HepG2 (cell line): ENCODE measurements around the gene UTP4. TPM values are rescaled to one million over a fixed set of nuclear protein-coding genes. Genes with fewer than 3 reads are reported as not detected.

Experiments used
- ADNP ChIP-seq: sonication (generic); formaldehyde crosslinking; IDR thresholded peaks from 2 replicates; pipeline ENCODE4 v1.4.0; 2020; ENCODE audit warnings: missing genetic modification reagents
- ATF7-NPFF ChIP-seq: sonication (generic); formaldehyde crosslinking; IDR thresholded peaks from 2 replicates; pipeline ENCODE4 v1.8.1; 2023; ENCODE audit warnings: mild to moderate bottlenecking, low read depth, missing genetic modification reagents, moderate library complexity
- CBX1 ChIP-seq: IDR thresholded peaks from one replicate; pipeline ENCODE4 v1.6.1; 2016; ENCODE audit warnings: antibody characterized with exemption, low read depth
- EZH2 ChIP-seq: conservative IDR thresholded peaks from 2 replicates; pipeline ENCODE4 v1.6.1; 2012; ENCODE audit warnings: mild to moderate bottlenecking, low read depth, low read length, moderate library complexity
- GABPB1 ChIP-seq: IDR thresholded peaks from 2 replicates; pipeline ENCODE4 v1.6.1; 2016; ENCODE audit warnings: mild to moderate bottlenecking, missing genetic modification reagents, moderate library complexity, missing compliant biosample characterization
- MBNL3 ChIP-seq: fragments of 250-450 bp; sonication (Bioruptor Pico); conservative IDR thresholded peaks from 2 replicates; pipeline ENCODE4 v1.8.0; 2022; ENCODE audit warnings: mild to moderate bottlenecking, inconsistent platforms
- MIER3 ChIP-seq: IDR thresholded peaks from 2 replicates; pipeline ENCODE4 v1.6.1; 2016; ENCODE audit warnings: missing compliant biosample characterization, borderline replicate concordance
- MTF2 ChIP-seq: sonication (generic); formaldehyde crosslinking; IDR thresholded peaks from 2 replicates; pipeline ENCODE4 v1.5.0; 2020; ENCODE audit warnings: missing genetic modification reagents, borderline replicate concordance
- NPAS2 ChIP-seq: sonication (generic); formaldehyde crosslinking; IDR thresholded peaks from 2 replicates; pipeline ENCODE4 v1.8.0; 2022; ENCODE audit warnings: mild to moderate bottlenecking, missing genetic modification reagents, borderline replicate concordance
- NR3C1 ChIP-seq: sonication (generic); formaldehyde crosslinking; IDR thresholded peaks from 2 replicates; pipeline ENCODE4 v1.4.0; 2020; ENCODE audit warnings: missing genetic modification reagents
- PAX8 ChIP-seq: sonication (generic); formaldehyde crosslinking; IDR thresholded peaks from 2 replicates; pipeline ENCODE4 v1.8.0; 2022; ENCODE audit warnings: mild to moderate bottlenecking, missing genetic modification reagents, borderline replicate concordance
- RFXANK ChIP-seq: IDR thresholded peaks from 2 replicates; pipeline ENCODE4 v1.6.1; 2016
- SUZ12 ChIP-seq: fragments of 150-350 bp; IDR thresholded peaks from 2 replicates; pipeline ENCODE4 v1.6.1; 2014; ENCODE audit warnings: low read depth, low read length
- WIZ ChIP-seq: sonication (generic); formaldehyde crosslinking; IDR thresholded peaks from 2 replicates; pipeline ENCODE4 v1.5.1; 2020; ENCODE audit warnings: mild to moderate bottlenecking, missing genetic modification reagents
- ZBTB1 ChIP-seq: sonication (generic); formaldehyde crosslinking; IDR thresholded peaks from 2 replicates; pipeline ENCODE4 v1.4.0; 2020; ENCODE audit warnings: missing genetic modification reagents, borderline replicate concordance
- ZNF160 ChIP-seq: sonication (generic); formaldehyde crosslinking; IDR thresholded peaks from 2 replicates; pipeline ENCODE4 v1.8.0; 2022; ENCODE audit warnings: mild to moderate bottlenecking, inconsistent platforms, missing genetic modification reagents
- ZNF75D ChIP-seq: sonication (generic); formaldehyde crosslinking; IDR thresholded peaks from 2 replicates; pipeline ENCODE4 v1.8.1; 2023; ENCODE audit warnings: missing genetic modification reagents, mild to moderate bottlenecking, borderline replicate concordance
- ZNF776 ChIP-seq: sonication (generic); formaldehyde crosslinking; IDR thresholded peaks from 2 replicates; pipeline ENCODE4 v1.4.0; 2020; ENCODE audit warnings: mild to moderate bottlenecking, missing genetic modification reagents
- ZNF780A ChIP-seq: sonication (generic); formaldehyde crosslinking; IDR thresholded peaks from 2 replicates; pipeline ENCODE4 v1.8.0; 2022; ENCODE audit warnings: mild to moderate bottlenecking, missing genetic modification reagents, moderate library complexity
- ZNF841 ChIP-seq: sonication (generic); formaldehyde crosslinking; IDR thresholded peaks from 2 replicates; pipeline ENCODE4 v1.8.1; 2023; ENCODE audit warnings: missing genetic modification reagents, borderline replicate concordance
- polyA plus RNA-seq, 8 experiments: library from polyadenylated mRNA; depleted of rRNA in 3 of 8; stranded (reverse) in 7 of 8; unstranded in 1 of 8; fragments of >200 nt; fragmentation: Illumina TruSeq in 4 of 8; extraction: Trizol in 4 of 8; gene quantifications; 2 replicates each; pipeline versions ENCODE4 v1.2.1 to v1.2.3, GENCODE V29; 2011 to 2016; ENCODE audit warnings: low read depth in 4 of 8, missing spikeins in 1 of 8, mixed read lengths in 1 of 8; ENCODE audit not compliant: insufficient read depth in 1 of 8
- total RNA-seq, 5 experiments: library from RNA; depleted of rRNA; stranded (reverse); fragments of >200 nt; fragmentation: Illumina TruSeq; extraction: Trizol; gene quantifications; 2 replicates each; pipeline ENCODE4 v1.2.3, GENCODE V29; 2016; ENCODE audit warnings: low read depth in 1 of 5
- TF ChIP-seq, protein P1 (sequence below): IDR thresholded peaks from 2 replicates; pipeline ENCODE4 v1.6.1; 2016; ENCODE audit warnings: low read depth, control low read depth
- TF ChIP-seq, protein P2 (sequence below): conservative IDR thresholded peaks from 2 replicates; pipeline ENCODE4 v1.6.1; 2018; ENCODE audit warnings: missing genetic modification reagents
- TF ChIP-seq, protein P3 (sequence below): sonication (generic); formaldehyde crosslinking; IDR thresholded peaks from 2 replicates; pipeline ENCODE4 v1.5.0; 2020; ENCODE audit warnings: missing genetic modification reagents
- TF ChIP-seq, protein P4 (sequence below): sonication (generic); formaldehyde crosslinking; IDR thresholded peaks from 2 replicates; pipeline ENCODE4 v1.5.0; 2020; ENCODE audit warnings: missing genetic modification reagents, mild to moderate bottlenecking, borderline replicate concordance
- TF ChIP-seq, protein P5 (sequence below): sonication (generic); formaldehyde crosslinking; IDR thresholded peaks from 2 replicates; pipeline ENCODE4 v1.4.0; 2020; ENCODE audit warnings: missing genetic modification reagents, mild to moderate bottlenecking, borderline replicate concordance

UTP4 gene
- total and polyA plus RNA-seq, 2 of the 13 experiments (the other 11 are each of a cell fraction or from before 2014, with no cell fraction given), result 30.0 to 85.8 TPM

DNA sequence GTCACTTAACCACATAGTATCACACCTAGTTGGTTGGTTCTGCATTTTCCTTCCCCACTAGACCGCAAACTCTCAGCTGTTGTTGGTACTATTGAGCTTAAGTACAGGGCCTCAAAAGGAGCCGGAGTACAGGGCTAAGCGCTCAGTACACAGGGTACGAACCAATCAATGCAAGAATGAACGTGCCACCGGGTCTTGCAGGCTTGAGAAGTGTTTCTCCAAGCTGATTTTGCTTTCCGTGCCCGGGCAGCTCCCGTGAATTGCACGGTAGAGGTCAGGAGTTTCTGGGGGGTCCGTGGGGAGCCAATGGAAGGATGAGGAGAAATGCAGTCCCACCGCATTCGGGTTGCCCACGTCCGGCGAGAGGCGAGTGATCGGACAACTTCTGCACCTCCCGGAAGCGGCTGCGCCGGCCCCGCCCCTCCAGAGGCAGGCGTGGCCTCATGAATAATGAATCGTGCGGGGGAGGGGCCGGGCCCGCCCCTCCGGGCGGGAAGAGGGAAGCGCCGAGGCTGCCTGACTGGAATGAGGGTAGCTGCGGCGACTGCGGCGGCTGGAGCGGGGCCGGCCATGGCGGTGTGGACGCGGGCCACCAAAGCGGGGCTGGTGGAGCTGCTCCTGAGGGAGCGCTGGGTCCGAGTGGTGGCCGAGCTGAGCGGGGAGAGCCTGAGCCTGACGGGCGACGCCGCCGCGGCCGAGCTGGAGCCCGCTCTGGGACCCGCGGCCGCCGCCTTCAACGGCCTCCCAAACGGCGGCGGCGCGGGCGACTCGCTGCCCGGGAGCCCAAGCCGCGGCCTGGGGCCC, 54.4 kb downstream of the UTP4 start, which contains the start of gene SNTB2 (continued):
- no peak for TF ChIP-seq NPAS2 (CRISPR knock-in tag)
- TF ChIP-seq, protein P1, sequence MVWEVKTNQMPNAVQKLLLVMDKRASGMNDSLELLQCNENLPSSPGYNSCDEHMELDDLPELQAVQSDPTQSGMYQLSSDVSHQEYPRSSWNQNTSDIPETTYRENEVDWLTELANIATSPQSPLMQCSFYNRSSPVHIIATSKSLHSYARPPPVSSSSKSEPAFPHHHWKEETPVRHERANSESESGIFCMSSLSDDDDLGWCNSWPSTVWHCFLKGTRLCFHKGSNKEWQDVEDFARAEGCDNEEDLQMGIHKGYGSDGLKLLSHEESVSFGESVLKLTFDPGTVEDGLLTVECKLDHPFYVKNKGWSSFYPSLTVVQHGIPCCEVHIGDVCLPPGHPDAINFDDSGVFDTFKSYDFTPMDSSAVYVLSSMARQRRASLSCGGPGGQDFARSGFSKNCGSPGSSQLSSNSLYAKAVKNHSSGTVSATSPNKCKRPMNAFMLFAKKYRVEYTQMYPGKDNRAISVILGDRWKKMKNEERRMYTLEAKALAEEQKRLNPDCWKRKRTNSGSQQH (CRISPR knock-in tag), result peak; percentile 60
- peak; percentile 69; the same call in 1 of the 2 replicates for TF ChIP-seq WIZ (CRISPR knock-in tag)
- peak; percentile 72; the same call in 1 of the 2 replicates for TF ChIP-seq ZNF780A (CRISPR knock-in tag)
- TF ChIP-seq NR3C1 (CRISPR knock-in tag), result no peak
- TF ChIP-seq, protein P2, sequence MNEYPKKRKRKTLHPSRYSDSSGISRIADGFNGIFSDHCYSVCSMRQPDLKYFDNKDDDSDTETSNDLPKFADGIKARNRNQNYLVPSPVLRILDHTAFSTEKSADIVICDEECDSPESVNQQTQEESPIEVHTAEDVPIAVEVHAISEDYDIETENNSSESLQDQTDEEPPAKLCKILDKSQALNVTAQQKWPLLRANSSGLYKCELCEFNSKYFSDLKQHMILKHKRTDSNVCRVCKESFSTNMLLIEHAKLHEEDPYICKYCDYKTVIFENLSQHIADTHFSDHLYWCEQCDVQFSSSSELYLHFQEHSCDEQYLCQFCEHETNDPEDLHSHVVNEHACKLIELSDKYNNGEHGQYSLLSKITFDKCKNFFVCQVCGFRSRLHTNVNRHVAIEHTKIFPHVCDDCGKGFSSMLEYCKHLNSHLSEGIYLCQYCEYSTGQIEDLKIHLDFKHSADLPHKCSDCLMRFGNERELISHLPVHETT, result peak; percentile 59; the same call in 1 of the 2 replicates
- TF ChIP-seq RFXANK, result peak; percentile 51; the same call in 1 of the 2 replicates
- no peak for TF ChIP-seq EZH2
- no peak for TF ChIP-seq ZNF75D (CRISPR knock-in tag)
- TF ChIP-seq, protein P3, sequence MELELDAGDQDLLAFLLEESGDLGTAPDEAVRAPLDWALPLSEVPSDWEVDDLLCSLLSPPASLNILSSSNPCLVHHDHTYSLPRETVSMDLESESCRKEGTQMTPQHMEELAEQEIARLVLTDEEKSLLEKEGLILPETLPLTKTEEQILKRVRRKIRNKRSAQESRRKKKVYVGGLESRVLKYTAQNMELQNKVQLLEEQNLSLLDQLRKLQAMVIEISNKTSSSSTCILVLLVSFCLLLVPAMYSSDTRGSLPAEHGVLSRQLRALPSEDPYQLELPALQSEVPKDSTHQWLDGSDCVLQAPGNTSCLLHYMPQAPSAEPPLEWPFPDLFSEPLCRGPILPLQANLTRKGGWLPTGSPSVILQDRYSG (CRISPR knock-in tag), result peak; percentile 60
- TF ChIP-seq GABPB1, result peak; percentile 89
- no peak for TF ChIP-seq SUZ12
- TF ChIP-seq, protein P4, sequence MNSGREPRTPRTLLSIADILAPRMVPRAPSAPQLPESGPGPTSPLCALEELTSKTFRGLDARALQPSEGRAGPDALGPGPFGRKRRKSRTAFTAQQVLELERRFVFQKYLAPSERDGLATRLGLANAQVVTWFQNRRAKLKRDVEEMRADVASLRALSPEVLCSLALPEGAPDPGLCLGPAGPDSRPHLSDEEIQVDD, result peak; percentile 81; the same call in 1 of the 2 replicates
- TF ChIP-seq CBX1, result peak; percentile 73
- peak; percentile 89 for TF ChIP-seq ZNF776
- peak; percentile 85 for TF ChIP-seq ZNF841 (CRISPR knock-in tag)
- peak; percentile 60 for TF ChIP-seq ATF7-NPFF (CRISPR knock-in tag)
- no peak for TF ChIP-seq ZBTB1 (CRISPR knock-in tag)
- TF ChIP-seq MBNL3 (CRISPR knock-in tag), result no peak
- no peak for TF ChIP-seq MIER3 (CRISPR knock-in tag)
- no peak; the same call in 1 of the 2 replicates for TF ChIP-seq ZNF160
- 0 out of 2 replicates have a peak, but pooled peaks have one; percentile 20 for TF ChIP-seq MTF2
- TF ChIP-seq, protein P5, sequence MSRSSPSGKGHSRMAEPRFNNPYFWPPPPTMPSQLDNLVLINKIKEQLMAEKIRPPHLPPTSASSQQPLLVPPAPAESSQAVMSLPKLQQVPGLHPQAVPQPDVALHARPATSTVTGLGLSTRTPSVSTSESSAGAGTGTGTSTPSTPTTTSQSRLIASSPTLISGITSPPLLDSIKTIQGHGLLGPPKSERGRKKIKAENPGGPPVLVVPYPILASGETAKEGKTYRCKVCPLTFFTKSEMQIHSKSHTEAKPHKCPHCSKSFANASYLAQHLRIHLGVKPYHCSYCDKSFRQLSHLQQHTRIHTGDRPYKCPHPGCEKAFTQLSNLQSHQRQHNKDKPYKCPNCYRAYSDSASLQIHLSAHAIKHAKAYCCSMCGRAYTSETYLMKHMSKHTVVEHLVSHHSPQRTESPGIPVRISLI, result no peak; the same call in 1 of the 2 replicates
- TF ChIP-seq ADNP (CRISPR knock-in tag), result no peak
- TF ChIP-seq PAX8, result 0 out of 2 replicates have a peak, but pooled peaks have one; percentile 35
